Mucosa of rectum (tissue), 2 donors: ENCODE data around the gene INHA.

Experiments used
- H3K27ac ChIP-seq, 2 donors: one replicate each; pipeline ENCODE4 v1.7.0; 2013; ENCODE audit warnings: inconsistent platforms in 2 of 2, low read depth in 2 of 2, low read length in 2 of 2
- H3K27me3 ChIP-seq, 2 donors: one replicate each; pipeline ENCODE4 v1.7.0; 2013; ENCODE audit warnings: low read length in 2 of 2; ENCODE audit not compliant: control insufficient read depth in 2 of 2, insufficient read depth in 2 of 2
- H3K36me3 ChIP-seq, 2 donors: one replicate each; pipeline ENCODE4 v1.7.0; 2013; ENCODE audit warnings: low read length in 2 of 2; ENCODE audit not compliant: control insufficient read depth in 2 of 2, insufficient read depth in 2 of 2
- H3K4me1 ChIP-seq, 2 donors: one replicate each; pipeline ENCODE4 v1.7.0; 2013; ENCODE audit warnings: low read length in 2 of 2, mild to moderate bottlenecking in 1 of 2; ENCODE audit not compliant: control insufficient read depth in 2 of 2, insufficient read depth in 2 of 2
- H3K4me3 ChIP-seq, 2 donors: one replicate each; pipeline ENCODE4 v1.7.0; 2013; ENCODE audit warnings: low read length in 2 of 2
- H3K9ac ChIP-seq, 2 donors: one replicate each; pipeline ENCODE4 v1.7.0; 2013; ENCODE audit warnings: low read length in 2 of 2, low read depth in 1 of 2, mild to moderate bottlenecking in 1 of 2
- H3K9me3 ChIP-seq, 2 donors: one replicate each; pipeline ENCODE4 v1.7.0; 2013; ENCODE audit warnings: low read length in 2 of 2; ENCODE audit not compliant: control insufficient read depth in 2 of 2
- donor health status: healthy.
- donor health status: Normal muscosa, but diverticular disease.

Gene INHA

DNA sequence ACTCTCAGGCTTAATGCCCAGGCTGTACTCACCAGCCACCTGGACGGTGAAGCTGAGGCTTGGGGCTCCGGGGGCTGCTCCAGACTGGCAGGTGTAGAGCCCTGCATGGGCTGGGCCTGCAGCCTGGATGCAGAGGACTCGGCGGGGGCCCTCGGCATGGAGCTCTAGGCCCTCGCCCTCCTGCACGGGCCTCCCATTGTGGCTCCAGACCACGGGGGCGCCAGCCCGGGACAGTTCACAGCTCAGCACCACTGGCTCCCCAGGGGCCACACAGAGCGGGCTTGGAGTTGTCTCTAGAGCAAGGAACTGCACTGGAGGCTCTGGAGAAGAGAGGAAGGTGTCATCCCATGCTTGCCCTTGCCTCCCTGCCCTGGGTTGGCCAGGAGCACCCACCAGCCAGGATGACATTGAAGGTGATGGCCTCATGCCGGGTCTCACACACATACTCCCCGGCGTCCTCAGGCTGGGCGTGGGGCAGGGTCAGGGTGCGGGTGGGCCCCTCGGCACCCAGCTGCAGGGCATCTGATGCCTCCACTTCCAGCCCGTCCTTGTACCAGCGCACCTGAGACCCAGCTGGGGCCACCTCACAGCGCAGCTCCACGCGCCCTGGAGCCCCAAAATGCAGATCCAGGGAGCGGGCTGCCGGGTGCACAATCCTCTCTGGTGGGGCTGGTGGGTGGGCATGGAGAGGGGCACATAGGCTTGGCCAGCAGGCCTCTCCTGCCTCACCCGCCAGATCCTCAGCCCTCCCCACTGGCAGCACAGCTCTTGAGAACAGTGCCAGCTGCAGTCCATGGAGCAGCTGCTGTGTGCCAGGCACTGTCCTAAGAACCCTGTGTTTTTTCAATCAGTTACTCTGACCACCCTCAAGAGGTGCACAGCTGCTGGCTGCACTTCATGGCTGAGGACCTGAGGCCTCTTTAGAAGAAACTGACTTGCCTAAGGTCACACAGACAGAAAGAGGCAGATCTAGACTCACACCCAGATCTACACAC lies 14.0 kb upstream of the INHA start:
- H3K36me3 ChIP-seq = no peaks in the 10 kb centered on the region

GRCh38 chr2:219559156-219559915 lies 12.8 kb upstream of the INHA start:
- Histone ChIP-seq H3K4me1 (no peaks in the 10 kb centered on the region), H3K27ac (no peak overlapping the region), H3K4me3 (no peak overlapping the region), H3K27me3 (peaks cover 0 to 4% of the 10 kb centered on the region in 2 donors), H3K9me3 (peaks cover 0 to 1% of the 10 kb centered on the region in 2 donors), H3K9ac (no peak overlapping the region), H3K36me3 (no peaks in the 10 kb centered on the region)

More for the DNA sequence above, 14.0 kb upstream of the INHA start:
- Histone ChIP-seq H3K27me3 (peaks cover 10 to 13% of the 10 kb centered on the region in 2 donors), H3K9ac (no peak overlapping the region), H3K4me3 (no peak overlapping the region), H3K9me3 (no peaks in the 10 kb centered on the region), H3K4me1 (peaks cover under 1 to 3% of the 10 kb centered on the region in 2 donors), H3K27ac (no peak overlapping the region)

- Histone ChIP-seq H3K27ac (no peak overlapping the region), H3K9me3 (peaks cover 0 to 1% of the 10 kb centered on the region in 2 donors), H3K27me3 (no peaks in the 10 kb centered on the region), H3K36me3 (no peaks in the 10 kb centered on the region), H3K9ac (no peak overlapping the region), H3K4me1 (no peaks in the 10 kb centered on the region), H3K4me3 (no peak overlapping the region)
Observed at GRCh38 chr2:219560037-219560892, 11.8 kb upstream of the INHA start.

GRCh38 chr2:219560893-219561178 lies 11.3 kb upstream of the INHA start:
- no peaks in the 10 kb centered on the region for H3K36me3 ChIP-seq
- no peak overlapping the region for H3K4me3 ChIP-seq
- no peaks in the 10 kb centered on the region for H3K27me3 ChIP-seq
- no peak overlapping the region for H3K27ac ChIP-seq
- no peaks in the 10 kb centered on the region for H3K4me1 ChIP-seq
- no peak overlapping the region for H3K9ac ChIP-seq
- peaks cover 0 to 1% of the 10 kb centered on the region in 2 donors for H3K9me3 ChIP-seq

GRCh38 chr2:219561179-219562048 lies 10.7 kb upstream of the INHA start:
- no peak overlapping the region for H3K4me3 ChIP-seq
- no peaks in the 10 kb centered on the region for H3K36me3 ChIP-seq
- H3K4me1 ChIP-seq = no peaks in the 10 kb centered on the region
- H3K27ac ChIP-seq = no peak overlapping the region
- no peak overlapping the region for H3K9ac ChIP-seq
- peaks cover 0 to 1% of the 10 kb centered on the region in 2 donors for H3K9me3 ChIP-seq
- no peaks in the 10 kb centered on the region for H3K27me3 ChIP-seq

DNA sequence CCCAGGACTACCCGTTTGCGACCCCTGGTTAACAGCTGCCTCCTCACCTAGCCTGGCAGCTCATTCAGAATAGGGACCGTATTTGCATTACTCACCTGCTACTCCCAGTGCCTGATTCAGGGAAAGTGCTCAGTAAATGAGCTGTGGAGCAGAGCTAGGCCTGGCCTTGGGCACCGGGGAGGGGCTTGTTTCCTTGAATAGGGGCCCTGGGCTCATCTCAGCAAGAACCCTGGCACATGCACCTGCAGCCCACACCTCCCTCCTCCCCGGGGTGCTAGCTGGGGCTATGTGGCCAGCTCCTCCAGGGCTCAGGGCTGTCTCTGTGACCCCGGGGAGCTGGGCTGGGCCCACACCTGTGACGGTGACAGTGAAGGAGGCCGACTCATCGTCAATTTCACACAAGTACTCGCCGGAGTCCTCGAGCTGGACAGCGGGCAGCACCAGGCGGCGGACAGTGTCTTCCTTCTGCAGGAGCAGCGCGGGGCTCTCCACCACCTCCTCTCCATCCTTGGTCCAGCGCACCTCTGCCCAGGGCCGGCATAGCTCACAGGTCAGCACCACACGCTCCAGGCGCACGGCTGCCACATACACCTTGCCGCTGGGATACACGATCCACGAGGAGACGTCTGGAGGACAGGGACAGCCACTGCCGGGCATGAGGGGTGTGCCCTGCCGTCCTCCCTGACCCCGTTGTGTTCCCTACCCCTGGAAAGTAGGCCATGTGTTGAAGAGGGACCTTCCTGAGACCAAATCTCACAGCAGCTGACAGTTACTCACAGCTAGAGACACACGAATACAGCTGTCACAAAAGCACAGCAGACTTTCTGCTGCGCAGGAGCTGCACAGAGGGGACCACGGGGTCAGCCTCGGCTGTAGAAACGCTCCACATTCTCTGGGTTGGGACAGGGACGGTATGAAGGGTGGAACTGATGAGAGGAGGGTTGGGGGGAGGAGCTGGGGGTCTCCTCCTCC lies 9.8 kb upstream of the INHA start:
- H3K4me1 ChIP-seq = no peaks in the 10 kb centered on the region
- no peaks in the 10 kb centered on the region for H3K27me3 ChIP-seq
- H3K27ac ChIP-seq = no peak overlapping the region
- H3K4me3 ChIP-seq = no peak overlapping the region
- H3K9me3 ChIP-seq = peaks cover 0 to 1% of the 10 kb centered on the region in 2 donors
- H3K9ac ChIP-seq = no peak overlapping the region
- H3K36me3 ChIP-seq = no peaks in the 10 kb centered on the region

GRCh38 chr2:219563271-219563928 lies 8.7 kb upstream of the INHA start:
- H3K36me3 ChIP-seq = no peaks in the 10 kb centered on the region
- peaks cover 0 to 1% of the 10 kb centered on the region in 2 donors for H3K9me3 ChIP-seq
- H3K9ac ChIP-seq = no peak overlapping the region
- no peak overlapping the region for H3K4me3 ChIP-seq
- no peak overlapping the region for H3K27ac ChIP-seq
- H3K27me3 ChIP-seq = no peaks in the 10 kb centered on the region
- H3K4me1 ChIP-seq = no peaks in the 10 kb centered on the region
